GM21528 (cell line): ENCODE results near the gene CD320.

ENCODE experiments used
- ATAC-seq: cut with Tn5 transposase; IDR thresholded peaks from one replicate; pipeline ENCODE4 v1.9.1; 2021; ENCODE audit warnings: mild to moderate bottlenecking, moderate library complexity; ENCODE audit not compliant: unreplicated experiment, low FRiP score

The CD320 gene

DNA sequence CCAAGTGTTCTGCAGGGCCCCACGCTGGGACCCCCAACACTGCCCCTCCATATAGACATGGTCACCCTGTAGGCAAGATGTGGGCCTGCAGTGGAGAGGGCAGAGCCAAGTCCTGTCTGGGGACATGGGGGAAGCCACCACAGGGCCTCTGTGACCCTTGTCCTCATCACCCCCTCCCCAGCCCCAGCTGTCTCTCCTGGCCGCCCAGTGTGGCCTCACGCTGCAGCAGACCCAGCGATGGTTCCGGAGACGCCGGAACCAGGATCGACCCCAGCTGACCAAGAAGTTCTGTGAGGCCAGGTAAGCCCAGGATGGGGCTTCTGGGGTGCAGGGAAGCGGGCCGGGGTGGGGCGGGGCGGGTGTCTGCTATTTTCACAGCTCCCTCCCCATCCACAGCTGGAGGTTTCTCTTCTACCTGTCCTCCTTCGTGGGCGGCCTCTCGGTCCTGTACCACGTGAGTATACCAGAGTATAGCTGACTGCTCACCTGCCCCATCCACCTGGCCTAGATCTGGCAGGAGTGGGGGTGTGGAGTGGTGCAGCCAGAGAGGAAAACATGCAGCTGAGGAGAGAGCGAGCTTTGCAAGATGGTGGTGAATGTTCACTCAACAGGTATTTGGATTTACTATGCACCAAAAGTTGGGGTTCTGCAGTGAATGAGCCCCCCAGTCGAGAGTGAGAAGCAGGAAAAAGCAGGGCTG, 52.6 kb downstream of the CD320 start:
- no peak for ATAC-seq

DNA sequence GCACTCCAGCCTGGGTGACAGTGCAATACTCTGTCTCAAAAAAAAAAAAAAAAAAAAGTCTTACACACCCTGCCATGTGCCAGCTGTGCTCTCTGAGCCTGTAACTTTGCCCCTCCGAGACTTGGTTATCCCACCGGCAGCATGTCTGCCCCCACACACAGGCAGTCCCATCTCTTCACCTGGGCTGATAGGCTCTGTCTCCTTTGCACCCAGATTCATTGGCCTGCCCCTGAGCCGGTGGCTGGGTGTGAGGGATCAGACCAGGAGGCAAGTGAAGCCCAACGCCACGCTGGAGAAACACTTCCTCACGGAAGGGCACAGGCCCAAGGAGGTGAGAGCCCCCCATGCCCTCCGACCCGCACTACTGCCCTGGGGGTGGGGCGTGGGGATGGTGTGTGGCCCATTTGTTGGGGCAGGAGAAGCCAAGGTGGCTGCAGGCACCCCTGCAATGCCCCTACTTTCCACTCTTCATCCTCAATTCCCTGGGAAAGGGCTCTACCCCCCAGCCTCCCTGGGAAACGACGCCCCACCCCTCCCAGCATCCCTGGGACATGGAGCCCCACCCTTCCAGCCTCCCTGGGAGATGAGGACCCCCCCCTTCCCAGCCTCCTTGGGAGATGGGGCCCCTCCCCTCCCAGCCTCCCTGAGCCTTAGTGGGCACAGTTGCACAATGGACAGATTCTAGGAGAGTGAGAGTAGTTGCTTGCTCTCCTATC, 53.7 kb downstream of the CD320 start:
- no peak for ATAC-seq

DNA sequence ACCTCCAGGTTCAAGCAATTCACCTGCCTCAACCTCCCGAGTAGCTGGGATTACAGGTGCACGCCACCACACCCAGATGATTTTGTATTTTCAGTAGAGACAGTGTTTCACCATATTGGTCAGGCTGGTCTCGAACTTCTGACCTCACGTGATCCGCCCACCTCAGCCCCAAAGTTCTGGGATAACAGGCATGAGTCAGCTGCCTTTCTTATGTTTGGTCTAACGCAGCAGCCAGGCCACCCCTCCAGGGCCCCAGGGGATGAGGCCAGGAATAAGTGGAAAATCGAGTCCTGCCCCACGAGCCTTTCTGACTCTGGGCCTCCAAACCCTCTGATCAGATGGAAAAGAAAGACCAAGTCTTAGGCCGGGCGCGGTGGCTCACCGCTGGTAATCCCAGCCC, 54.5 kb downstream of the CD320 start:
- ATAC-seq: no peak

DNA sequence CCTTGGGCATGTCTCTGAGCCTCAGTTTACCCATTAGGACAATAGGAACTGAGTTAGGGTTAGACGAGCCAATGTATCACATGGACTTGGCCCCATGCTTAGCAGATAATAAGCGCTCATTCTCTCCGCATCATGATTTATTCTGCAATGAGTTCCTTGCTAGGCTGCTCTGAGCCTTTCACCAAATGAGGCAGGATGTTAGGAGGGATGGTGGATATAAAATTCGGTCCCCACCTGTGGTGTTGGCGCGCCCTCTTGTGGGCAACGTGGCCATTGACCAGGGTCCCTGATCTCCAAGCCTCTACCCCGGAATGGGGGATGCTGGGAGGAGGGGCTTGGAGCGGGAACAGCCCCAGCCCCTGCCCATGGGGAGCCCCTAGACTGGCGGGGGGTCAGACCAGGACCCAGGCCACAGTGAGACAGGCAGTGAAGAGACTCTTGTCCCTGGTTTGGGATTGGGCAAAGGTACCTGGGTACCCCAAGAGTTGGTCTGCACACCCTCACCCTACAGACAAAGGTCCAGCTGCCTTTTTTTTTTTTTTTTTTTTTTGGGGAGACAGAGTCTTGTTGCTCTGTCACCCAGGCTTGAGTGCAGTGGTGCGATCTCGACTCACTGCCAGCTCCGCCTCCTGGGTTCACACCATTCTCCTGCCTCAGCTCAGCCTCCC, 55.1 kb downstream of the CD320 start:
- no peak for ATAC-seq
